Activated T-cell treated with anti-CD3 and anti-CD28 coated beads, Interleukin-2, amount 50 U/mL, for 4 hours (primary cell): ENCODE measurements around the gene RBX1. TPM values are rescaled to one million over a fixed set of nuclear protein-coding genes. Genes with fewer than 3 reads are reported as not detected.
A peak's percentile ranks its signal among the peaks of the same experiment; 100 is the strongest.
"Not testable (repeated sequence)": the region's sequence is repeated elsewhere in the genome, so short reads cannot be mapped to it uniquely, and the experiment has no call there.

Experiments
- ATAC-seq, 2 donors: fragments of 200-7000 bp; cut with Tn5 transposase; one replicate each; pipeline ENCODE4 v1.10.0; 2021
- DNase-seq: peaks from one replicate; pipeline ENCODE4 v3.0.0-alpha.2; 2020
- H3K27me3 Mint-ChIP-seq: one replicate; pipeline ENCODE4 v1.8.0; 2021; ENCODE audit warnings: low read depth, mixed read lengths
- H3K36me3 Mint-ChIP-seq: one replicate; pipeline ENCODE4 v1.8.0; 2022; ENCODE audit warnings: mixed read lengths; ENCODE audit not compliant: insufficient read depth
- H3K4me1 Mint-ChIP-seq: one replicate; pipeline ENCODE4 v1.8.0; 2021; ENCODE audit warnings: low read depth, mixed read lengths
- H3K4me3 Mint-ChIP-seq: one replicate; pipeline ENCODE4 v1.8.0; 2021; ENCODE audit warnings: mild to moderate bottlenecking, moderate library complexity, mixed read lengths
- H3K9me3 Mint-ChIP-seq: one replicate; pipeline ENCODE4 v1.8.0; 2021; ENCODE audit warnings: mixed read lengths
- total RNA-seq, 3 donors: library from RNA; stranded (reverse); gene quantifications; one replicate each; pipeline ENCODE4 v1.2.1, GENCODE V29; 2021

The RBX1 gene
- total RNA-seq, 3 donors from 2014 or later, result 82.6 to 86.0 (median 85.7) TPM

- no peak for ATAC-seq
- no peaks in the 10 kb centered on the region for H3K36me3 Mint-ChIP-seq
Observed at GRCh38 chr22:40991298-40991697, 40.1 kb downstream of the RBX1 start.

GRCh38 chr22:40995821-40996220 is 44.6 kb downstream of the RBX1 start:
- DNase-seq (no peak), ATAC-seq (no peak)
- Mint-ChIP-seq H3K9me3 (no peaks in the 10 kb centered on the region), H3K36me3 (no peaks in the 10 kb centered on the region), H3K4me3 (no peak overlapping the region), H3K27me3 (peaks cover 8% of the 10 kb centered on the region), H3K4me1 (no peaks in the 10 kb centered on the region)

More at GRCh38 chr22:40991298-40991697, 40.1 kb downstream of the RBX1 start:
- H3K4me3 Mint-ChIP-seq, result no peak overlapping the region
- H3K27me3 Mint-ChIP-seq, result peaks cover 12% of the 10 kb centered on the region
- no peaks in the 10 kb centered on the region for H3K9me3 Mint-ChIP-seq
- DNase-seq, result no peak
- H3K4me1 Mint-ChIP-seq, result no peaks in the 10 kb centered on the region

- Mint-ChIP-seq H3K36me3 (no peaks in the 10 kb centered on the region), H3K9me3 (no peaks in the 10 kb centered on the region), H3K4me3 (no peak overlapping the region), H3K4me1 (no peaks in the 10 kb centered on the region), H3K27me3 (peaks cover 6% of the 10 kb centered on the region)
- DNase-seq, result no peak
- ATAC-seq, result no peak
Observed at GRCh38 chr22:40997520-40997919, 46.3 kb downstream of the RBX1 start.

DNA sequence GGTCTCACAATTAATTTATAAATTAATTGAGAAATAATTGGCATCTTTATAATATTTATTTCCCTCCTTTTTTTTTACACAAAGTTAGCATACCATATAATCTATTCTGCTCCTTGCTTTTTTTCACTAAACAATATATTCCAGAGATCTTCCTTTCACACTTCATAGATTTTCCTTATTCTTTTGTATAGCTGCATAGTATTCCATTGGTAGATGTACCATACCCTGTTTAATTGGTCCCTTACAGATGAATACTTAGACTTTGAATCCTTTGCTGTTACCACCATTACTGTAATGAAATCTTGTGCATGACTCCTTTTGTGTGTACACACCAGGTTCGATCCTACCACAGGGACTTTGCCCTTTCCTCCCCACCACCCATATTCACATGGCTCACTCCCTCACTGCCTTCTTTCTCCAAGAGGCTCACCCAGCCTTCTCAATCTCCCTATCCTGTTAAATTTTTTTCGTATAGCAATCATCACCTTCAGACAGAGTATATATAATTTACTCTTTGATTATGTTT is 48.9 kb downstream of the RBX1 start:
- ATAC-seq (no peak), DNase-seq (no peak)
- Mint-ChIP-seq H3K4me1 (no peaks in the 10 kb centered on the region), H3K4me3 (no peak overlapping the region), H3K36me3 (no peaks in the 10 kb centered on the region), H3K9me3 (no peaks in the 10 kb centered on the region), H3K27me3 (no peaks in the 10 kb centered on the region)

DNA sequence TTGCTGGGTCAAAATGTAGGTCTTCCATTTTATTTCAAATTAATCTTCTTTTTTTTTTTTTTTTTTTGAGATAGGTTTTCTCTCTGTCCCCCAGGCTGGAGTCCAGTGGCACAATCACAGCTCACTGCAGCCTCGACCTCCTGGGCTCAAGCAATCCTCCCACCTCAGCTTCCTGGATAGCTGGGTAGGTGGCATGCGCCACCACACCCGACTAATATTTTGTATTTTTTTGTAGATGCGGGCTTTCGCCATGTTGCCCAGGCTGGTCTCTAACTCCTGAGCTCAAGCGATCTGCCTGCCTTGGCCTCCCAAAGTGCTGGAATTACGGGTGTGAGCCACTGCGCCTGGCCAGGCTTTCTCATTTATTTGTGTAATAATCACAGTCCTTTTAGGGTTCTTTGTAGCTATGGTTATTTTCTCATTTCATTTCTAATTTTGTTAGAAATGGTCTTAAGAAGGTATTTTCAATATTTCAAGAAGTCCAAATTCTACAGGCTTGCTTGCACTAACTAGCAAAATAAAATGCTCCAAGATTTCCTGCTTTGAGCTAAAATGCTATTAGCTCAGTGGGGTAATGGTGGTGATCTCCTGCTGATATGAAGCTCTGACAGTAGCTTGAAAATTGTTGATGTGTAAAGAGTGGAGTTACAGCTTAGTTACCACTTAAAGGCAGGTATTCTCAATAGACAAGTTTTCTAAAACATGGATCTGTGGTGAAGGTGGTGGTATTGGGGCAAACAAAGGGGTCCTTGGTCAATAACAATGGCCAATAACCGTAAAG is 50.0 kb downstream of the RBX1 start:
- Mint-ChIP-seq H3K9me3 (no peaks in the 10 kb centered on the region), H3K4me3 (no peak overlapping the region), H3K36me3 (no peaks in the 10 kb centered on the region), H3K4me1 (no peaks in the 10 kb centered on the region), H3K27me3 (no peaks in the 10 kb centered on the region)
- no peak for DNase-seq
- ATAC-seq, result no peak

GRCh38 chr22:41001722-41002122 is 50.5 kb downstream of the RBX1 start:
- H3K9me3 Mint-ChIP-seq, result no peaks in the 10 kb centered on the region
- H3K4me3 Mint-ChIP-seq, result no peak overlapping the region
- no peaks in the 10 kb centered on the region for H3K27me3 Mint-ChIP-seq
- no peaks in the 10 kb centered on the region for H3K36me3 Mint-ChIP-seq
- DNase-seq (no peak), ATAC-seq (no peak)
- H3K4me1 Mint-ChIP-seq, result no peaks in the 10 kb centered on the region

DNA sequence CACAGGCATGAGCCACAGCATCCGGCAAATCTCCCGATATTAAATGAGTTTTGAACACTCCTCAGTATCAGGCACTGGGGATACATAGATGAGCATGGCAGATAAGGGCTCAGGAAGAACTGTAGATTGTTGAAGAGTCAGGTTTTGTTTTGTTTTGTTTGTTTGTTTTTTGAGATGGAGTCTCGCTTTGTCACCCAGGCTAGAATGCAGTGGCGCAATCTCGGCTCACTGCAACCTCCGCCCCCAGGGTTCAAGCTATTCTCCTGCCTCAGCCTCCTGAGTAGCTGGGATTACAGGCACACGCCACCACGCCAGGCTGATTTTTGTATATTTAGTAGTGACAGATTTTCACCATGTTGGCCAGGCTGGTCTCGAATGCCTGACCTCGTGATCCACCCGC is 51.2 kb downstream of the RBX1 start:
- H3K36me3 Mint-ChIP-seq, ATAC-seq, H3K4me1 Mint-ChIP-seq, DNase-seq, H3K9me3 Mint-ChIP-seq, H3K4me3 Mint-ChIP-seq, H3K27me3 Mint-ChIP-seq: not testable (repeated sequence)

DNA sequence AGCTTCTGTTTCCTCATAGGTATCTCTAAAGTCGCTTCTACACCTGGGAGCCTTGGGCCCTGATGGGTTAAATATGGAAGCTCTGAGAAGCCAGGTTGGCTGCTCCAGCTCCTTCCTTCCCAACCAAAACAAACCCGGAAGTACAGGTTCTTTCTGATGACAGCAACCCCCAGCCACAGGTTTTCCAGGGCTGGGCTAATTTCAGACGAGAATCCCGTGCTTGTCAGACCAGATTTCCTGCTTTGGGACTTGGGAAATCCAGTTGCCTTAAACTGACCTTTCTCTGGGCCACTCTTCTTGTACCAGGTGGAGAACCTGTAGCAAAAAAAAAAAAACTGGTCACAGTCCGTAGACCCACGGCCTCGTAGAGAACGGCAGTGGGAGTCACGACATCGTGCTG is 51.9 kb downstream of the RBX1 start:
- no peak for ATAC-seq
- H3K36me3 Mint-ChIP-seq, result no peaks in the 10 kb centered on the region
- no peak for DNase-seq
- no peaks in the 10 kb centered on the region for H3K4me1 Mint-ChIP-seq
- H3K4me3 Mint-ChIP-seq, result no peak overlapping the region
- no peaks in the 10 kb centered on the region for H3K9me3 Mint-ChIP-seq
- H3K27me3 Mint-ChIP-seq, result no peaks in the 10 kb centered on the region

GRCh38 chr22:41003976-41004375 is 52.8 kb downstream of the RBX1 start:
- Mint-ChIP-seq H3K27me3 (no peaks in the 10 kb centered on the region), H3K4me1 (no peaks in the 10 kb centered on the region), H3K4me3 (no peak overlapping the region), H3K36me3 (no peaks in the 10 kb centered on the region), H3K9me3 (no peaks in the 10 kb centered on the region)
- DNase-seq, result no peak
- ATAC-seq, result no peak

- Mint-ChIP-seq H3K4me3 (no peak overlapping the region), H3K4me1 (no peaks in the 10 kb centered on the region), H3K9me3 (no peaks in the 10 kb centered on the region), H3K36me3 (no peaks in the 10 kb centered on the region), H3K27me3 (peaks cover 2% of the 10 kb centered on the region)
- ATAC-seq (no peak), DNase-seq (no peak)
Observed at GRCh38 chr22:41009222-41009948, 58.2 kb downstream of the RBX1 start.

DNA sequence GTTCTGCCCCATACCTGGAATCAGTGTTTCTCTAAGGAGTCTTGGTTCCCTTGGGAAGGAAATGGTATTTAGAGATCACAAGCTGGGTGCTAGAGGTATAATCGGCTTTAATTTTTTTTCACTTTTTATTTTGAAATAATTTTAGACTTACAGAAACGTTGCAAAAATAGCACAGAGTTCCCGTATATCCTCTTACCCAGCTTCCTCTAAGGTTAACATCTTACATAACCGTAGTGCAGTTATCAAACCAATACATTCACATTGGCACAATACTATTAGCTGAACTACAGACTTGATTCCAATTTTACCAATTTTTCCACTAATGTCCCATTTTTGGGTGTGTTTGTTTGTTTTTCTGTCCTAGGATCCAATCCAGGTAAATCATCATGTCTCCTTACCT is 63.8 kb downstream of the RBX1 start:
- Mint-ChIP-seq H3K36me3 (no peaks in the 10 kb centered on the region), H3K9me3 (no peaks in the 10 kb centered on the region), H3K4me1 (no peaks in the 10 kb centered on the region), H3K27me3 (peaks cover 2% of the 10 kb centered on the region), H3K4me3 (no peak overlapping the region)
- ATAC-seq (no peak), DNase-seq (no peak)

DNA sequence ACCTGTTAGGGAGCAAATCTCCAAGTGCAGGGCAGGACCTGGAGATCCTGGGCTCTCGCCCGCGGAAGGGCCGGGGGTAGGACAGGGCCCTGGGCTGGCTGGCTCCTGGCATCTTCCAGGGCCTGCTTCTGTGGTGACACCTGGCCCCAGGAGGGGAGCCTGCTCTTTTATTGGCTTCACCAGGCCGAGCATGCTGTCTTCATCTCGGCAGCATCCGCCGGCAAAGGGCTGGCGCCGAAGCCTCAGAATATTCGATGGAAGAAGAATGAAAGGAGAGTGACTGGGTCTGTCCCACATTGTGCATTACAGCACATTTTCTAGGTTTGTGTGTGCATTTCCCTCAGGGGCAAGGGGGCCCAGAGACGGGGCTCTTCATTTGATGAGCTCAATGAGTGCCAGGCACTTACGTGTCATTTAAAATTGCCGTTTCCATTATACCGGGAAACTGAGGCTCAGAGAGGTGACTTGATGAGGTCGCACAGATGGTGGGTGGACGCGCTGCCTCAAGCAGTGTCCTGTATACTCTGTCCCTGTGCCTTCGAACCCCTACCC is 70.0 kb downstream of the RBX1 start:
- H3K4me1 Mint-ChIP-seq, result peaks cover 12% of the 10 kb centered on the region
- DNase-seq, result no peak
- no peaks in the 10 kb centered on the region for H3K9me3 Mint-ChIP-seq
- peak overlapping the region; percentile 87 for H3K4me3 Mint-ChIP-seq
- peaks cover 2% of the 10 kb centered on the region for H3K27me3 Mint-ChIP-seq
- ATAC-seq, result no peak
- H3K36me3 Mint-ChIP-seq, result no peaks in the 10 kb centered on the region

DNA sequence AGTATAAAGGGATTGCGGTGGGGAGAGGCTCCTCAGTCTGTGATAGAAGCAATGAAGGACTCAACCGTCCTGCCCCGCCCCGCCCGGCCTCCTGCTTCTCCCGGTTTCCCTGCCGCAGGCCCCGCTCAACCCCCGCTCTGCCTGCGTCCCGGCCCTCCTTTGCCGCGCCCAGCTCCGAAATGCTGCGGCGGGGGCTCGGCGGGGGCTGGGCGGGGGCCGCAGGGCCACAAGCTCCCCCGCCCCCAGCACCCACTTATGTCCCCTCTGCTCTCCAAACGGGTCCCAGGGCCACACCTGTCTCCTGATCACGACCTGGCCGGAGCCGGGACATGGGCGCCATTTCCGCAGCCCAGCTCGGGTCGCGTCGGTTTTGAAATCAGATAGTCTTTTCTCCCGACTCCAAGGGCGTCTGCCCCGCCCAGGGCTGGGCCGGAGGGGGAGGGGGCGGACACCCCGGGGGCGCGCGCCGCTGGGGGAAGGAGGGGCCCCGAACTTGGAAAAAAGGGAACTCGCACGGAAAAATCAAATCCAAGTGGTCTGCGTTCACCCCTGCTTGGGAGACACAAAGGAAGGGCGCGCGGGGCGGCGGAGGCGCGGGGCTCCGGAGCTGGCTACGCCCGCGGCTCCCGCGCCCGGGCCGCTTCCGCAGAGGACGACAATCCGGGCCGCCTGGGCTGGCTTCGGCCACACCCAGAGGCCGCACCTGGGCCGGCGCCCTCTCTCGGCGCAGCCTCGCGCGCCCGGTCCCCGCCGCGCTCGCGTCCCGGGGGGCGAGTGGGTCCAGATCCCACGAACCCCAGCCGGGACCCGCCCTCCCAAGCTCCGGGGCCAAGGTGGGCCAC is 70.7 kb downstream of the RBX1 start:
- Mint-ChIP-seq H3K27me3 (peaks cover 2% of the 10 kb centered on the region), H3K36me3 (no peaks in the 10 kb centered on the region), H3K9me3 (no peaks in the 10 kb centered on the region), H3K4me1 (peaks cover 12% of the 10 kb centered on the region), H3K4me3 (peak overlapping the region; percentile 87)
- ATAC-seq (peak; percentile 75 to 85), DNase-seq (peak; percentile 33)
